Left ventricle myocardium inferior (tissue), 1 donor: Measurements from ENCODE around the gene DDX41. TPM values are rescaled to one million over a fixed set of nuclear protein-coding genes. Genes with fewer than 3 reads are reported as not detected.

Experiments
- DNase-seq: peaks from one replicate; pipeline ENCODE4 v3.0.0-alpha.2; 2020
- H3K27ac ChIP-seq: fragments of 200-600 bp; replicated peaks from 2 replicates; pipeline ENCODE4 v1.8.0; 2021
- H3K27me3 ChIP-seq: fragments of 200-600 bp; 2 replicates; pipeline ENCODE4 v1.8.0; 2021; ENCODE audit warnings: low read depth
- H3K36me3 ChIP-seq: fragments of 200-600 bp; 2 replicates; pipeline ENCODE4 v1.8.0; 2021
- H3K4me1 ChIP-seq: fragments of 200-600 bp; 2 replicates; pipeline ENCODE4 v1.8.0; 2021
- H3K4me3 ChIP-seq: fragments of 200-600 bp; 2 replicates; pipeline ENCODE4 v1.8.0; 2021; ENCODE audit warnings: mild to moderate bottlenecking, moderate library complexity
- H3K9me3 ChIP-seq: fragments of 200-600 bp; replicated peaks from 2 replicates; pipeline ENCODE4 v1.8.0; 2021
- CTCF ChIP-seq: fragments of 200-600 bp; IDR thresholded peaks from 2 replicates; pipeline ENCODE4 v1.8.0; 2021; ENCODE audit warnings: antibody characterized with exemption, mild to moderate bottlenecking, borderline replicate concordance
- intact Hi-C: fragments of 100-400 bp; cut with micrococcal nuclease; formaldehyde crosslinking; loops from one replicate; pipeline ENCODE4 v1.11.0; 2022
- total RNA-seq: library from RNA; stranded (reverse); fragmentation: NEBNext Ultra II Directional; extraction: Animal tissue kit (Norgen Biotek cat#: 25700); gene quantifications from one replicate; pipeline ENCODE4 v1.2.1, GENCODE V29; 2021
- donor health status: DM: no; HTN: yes; CAD: no; lungs with severe emphysema.

DDX41 gene
- total RNA-seq, 1 donor from 2014 or later: 29.7 TPM

GRCh38 chr5:177550122-177550521 is 33.4 kb upstream of the DDX41 start:
- H3K4me1 ChIP-seq: peaks cover 80% of the 10 kb centered on the region
- H3K4me3 ChIP-seq: no peak overlapping the region
- no peak for DNase-seq
- peaks cover 17% of the 10 kb centered on the region for H3K36me3 ChIP-seq
- TF ChIP-seq CTCF: no peak
- H3K27ac ChIP-seq: no peak overlapping the region
- intact Hi-C loops: no loop called here
- H3K9me3 ChIP-seq: no peaks in the 10 kb centered on the region
- H3K27me3 ChIP-seq: no peaks in the 10 kb centered on the region

- intact Hi-C loops: no loop called here
- no peaks in the 10 kb centered on the region for H3K9me3 ChIP-seq
- peaks cover 85% of the 10 kb centered on the region for H3K4me1 ChIP-seq
Observed at GRCh38 chr5:177548495-177548894, 31.7 kb upstream of the DDX41 start.

GRCh38 chr5:177547736-177548135 is 31.0 kb upstream of the DDX41 start:
- intact Hi-C loops: no loop called here
- DNase-seq: no peak
- Histone ChIP-seq H3K36me3 (peaks cover 17% of the 10 kb centered on the region), H3K27ac (peak overlapping the region; percentile 31), H3K9me3 (no peaks in the 10 kb centered on the region), H3K4me3 (no peak overlapping the region), H3K27me3 (no peaks in the 10 kb centered on the region), H3K4me1 (peaks cover 85% of the 10 kb centered on the region)
- no peak for TF ChIP-seq CTCF

More at GRCh38 chr5:177548495-177548894, 31.7 kb upstream of the DDX41 start:
- no peaks in the 10 kb centered on the region for H3K27me3 ChIP-seq
- peaks cover 17% of the 10 kb centered on the region for H3K36me3 ChIP-seq
- no peak for DNase-seq
- H3K27ac ChIP-seq: peak overlapping the region; percentile 31
- H3K4me3 ChIP-seq: no peak overlapping the region
- no peak for TF ChIP-seq CTCF

GRCh38 chr5:177546258-177546741 is 29.5 kb upstream of the DDX41 start:
- H3K4me3 ChIP-seq: no peak overlapping the region
- peaks cover 12% of the 10 kb centered on the region for H3K36me3 ChIP-seq

GRCh38 chr5:177545487-177546257 is 28.9 kb upstream of the DDX41 start:
- Histone ChIP-seq H3K27me3 (no peaks in the 10 kb centered on the region), H3K27ac (peak overlapping the region; percentile 80), H3K4me3 (no peak overlapping the region), H3K36me3 (peaks cover 6% of the 10 kb centered on the region), H3K9me3 (no peaks in the 10 kb centered on the region), H3K4me1 (peaks cover 81% of the 10 kb centered on the region)
- peak; percentile 56 for DNase-seq
- no peak for TF ChIP-seq CTCF
- intact Hi-C loops: no loop called here

More at GRCh38 chr5:177546258-177546741, 29.5 kb upstream of the DDX41 start:
- H3K27me3 ChIP-seq: no peaks in the 10 kb centered on the region
- no peak for DNase-seq
- H3K27ac ChIP-seq: peak overlapping the region; percentile 80
- no peaks in the 10 kb centered on the region for H3K9me3 ChIP-seq
- no peak for TF ChIP-seq CTCF
- intact Hi-C loops: no loop called here
- H3K4me1 ChIP-seq: peaks cover 83% of the 10 kb centered on the region
